Sigmoid colon (tissue), 7 donors: ENCODE results near the gene TTLL11. TPM values are rescaled to one million over a fixed set of nuclear protein-coding genes. Genes with fewer than 3 reads are reported as not detected.
"Not testable (repeated sequence)": the region's sequence is repeated elsewhere in the genome, so short reads cannot be mapped to it uniquely, and the experiment has no call there.

Experiments
- DNase-seq: peaks from one replicate; pipeline ENCODE4 v3.0.0-alpha.2; 2019
- H3K27ac ChIP-seq, 4 donors: fragments of 200-600 bp; sonication (generic); one replicate each; pipeline ENCODE4 v1.5.1; 2016 to 2019; ENCODE audit warnings: mild to moderate bottlenecking in 1 of 4
- H3K27me3 ChIP-seq, 3 donors: fragments of 200-600 bp; sonication (generic); one replicate each; pipeline ENCODE4 v1.5.1; 2019; ENCODE audit warnings: mild to moderate bottlenecking in 1 of 3
- H3K36me3 ChIP-seq, 4 donors: fragments of 200-600 bp; sonication (generic); one replicate each; pipeline ENCODE4 v1.5.1; 2016 to 2019
- H3K4me1 ChIP-seq, 4 donors: fragments of 200-600 bp; sonication (generic); one replicate each; pipeline ENCODE4 v1.5.1; 2017 to 2019
- H3K4me3 ChIP-seq, 4 donors: fragments of 200-600 bp; sonication (generic); one replicate each; pipeline ENCODE4 v1.5.1; 2017 to 2019; ENCODE audit warnings: mild to moderate bottlenecking in 2 of 4, moderate library complexity in 1 of 4
- H3K9me3 ChIP-seq, 4 donors: fragments of 200-600 bp in 3 of 4; sonication (generic) in 3 of 4; one replicate each; pipeline versions ENCODE4 v1.5.1 to v1.6.1; 2013 to 2019
- EP300 ChIP-seq, 4 donors: sonication (generic); formaldehyde crosslinking; IDR thresholded peaks; one replicate each; pipeline ENCODE4 v1.6.1; 2017; ENCODE audit warnings: antibody characterized with exemption in 4 of 4
- POLR2A ChIP-seq, 2 donors: fragments of 450-650 bp; IDR thresholded peaks; one replicate each; pipeline ENCODE4 v1.6.1; 2016; ENCODE audit warnings: antibody characterized with exemption in 2 of 2, mild to moderate bottlenecking in 2 of 2, moderate library complexity in 2 of 2
- POLR2AphosphoS5 ChIP-seq, 4 donors: sonication (generic); formaldehyde crosslinking; IDR thresholded peaks; one replicate each; pipeline ENCODE4 v1.6.1; 2017; ENCODE audit warnings: antibody characterized with exemption in 4 of 4
- WGBS, 2 donors: extraction: QIAGEN DNeasy Blood & Tissue Kit; methylation state at CpG; one replicate each; pipeline ENCODE4 v1.1.7; 2013; 5-methylcytosine and 5-hydroxymethylcytosine counted together
- intact Hi-C: fragments of 100-400 bp; cut with DNase I; formaldehyde crosslinking; loops from one replicate; pipeline ENCODE4 v1.15.1; 2023
- polyA plus RNA-seq, 3 donors: library from polyadenylated mRNA; stranded (reverse); fragments of 200-250 nt; gene quantifications; one replicate each; pipeline ENCODE4 v1.2.3, GENCODE V29; 2013
- total RNA-seq, 4 donors: library from RNA; depleted of rRNA; stranded (reverse); fragments of >200 nt; gene quantifications; one replicate each; pipeline ENCODE4 v1.1.0, GENCODE V29; 2016
- TF ChIP-seq, protein P1 (sequence below), 4 experiments: fragments of 450-650 bp in 3 of 4; fragments of 200-600 bp in 1 of 4; IDR thresholded peaks; one replicate each; pipeline ENCODE4 v1.5.1; 2016 to 2019; ENCODE audit warnings: antibody characterized with exemption in 4 of 4, mild to moderate bottlenecking in 3 of 4, moderate library complexity in 2 of 4
- donor health status: healthy with polysubstance abuse.
- donor health status: Bipolar disorder and iron deficiency.
- donor health status: healthy.

Gene TTLL11
- total and polyA plus RNA-seq, 7 donors: 4.2 to 40.7 (median 27.6) TPM

DNA sequence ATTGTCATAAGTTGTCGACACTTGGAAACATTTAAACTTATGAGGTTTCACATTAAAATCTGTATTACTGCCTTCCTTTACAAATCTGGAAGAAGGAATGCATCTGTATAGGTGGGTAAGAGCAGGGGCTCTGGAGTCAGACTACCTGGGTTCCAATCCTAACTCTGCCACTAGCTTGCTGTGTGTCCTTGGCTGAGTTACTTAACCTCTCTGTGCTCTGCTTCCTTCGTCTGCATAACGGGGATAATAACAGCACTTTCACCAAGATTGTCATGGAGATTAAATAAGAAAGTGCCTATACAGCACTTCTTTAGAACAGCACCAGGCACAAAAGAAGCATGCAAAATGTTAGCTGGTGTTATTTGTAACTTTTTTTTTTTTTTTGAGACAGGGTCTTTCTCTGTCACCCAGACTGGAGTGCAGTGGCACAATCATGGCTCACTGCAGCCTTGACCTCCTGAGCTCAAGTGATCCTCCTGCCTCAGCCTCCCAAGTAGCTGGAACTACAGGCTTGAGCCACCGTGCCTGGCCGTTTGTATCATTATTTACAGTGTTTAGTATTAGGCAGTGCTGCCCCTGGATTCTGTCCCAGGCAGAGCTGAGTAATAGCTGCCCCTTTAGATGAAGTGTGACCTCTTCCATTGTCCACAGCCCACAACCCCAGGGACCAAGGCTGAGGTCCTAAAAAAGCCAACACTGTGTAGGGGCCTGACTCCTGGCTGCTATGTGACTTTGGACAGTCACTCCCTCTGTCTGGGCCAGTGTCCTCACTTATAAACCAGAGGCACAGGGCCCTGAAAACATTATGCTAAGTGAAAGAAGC is 25.4 kb upstream of the TTLL11 start:
- Histone ChIP-seq H3K27me3 (no peaks in the 10 kb centered on the region), H3K36me3 (no peaks in the 10 kb centered on the region), H3K9me3 (no peaks in the 10 kb centered on the region), H3K27ac (no peak overlapping the region), H3K4me1 (no peaks in the 10 kb centered on the region), H3K4me3 (no peak overlapping the region)
- intact Hi-C loops: no loop called here
- TF ChIP-seq POLR2A (IDR thresholded peaks at IDR 0.05) (no peak), POLR2AphosphoS5 (IDR thresholded peaks at IDR 0.05) (no peak), EP300 (IDR thresholded peaks at IDR 0.05) (no peak)
- TF ChIP-seq, protein P1, sequence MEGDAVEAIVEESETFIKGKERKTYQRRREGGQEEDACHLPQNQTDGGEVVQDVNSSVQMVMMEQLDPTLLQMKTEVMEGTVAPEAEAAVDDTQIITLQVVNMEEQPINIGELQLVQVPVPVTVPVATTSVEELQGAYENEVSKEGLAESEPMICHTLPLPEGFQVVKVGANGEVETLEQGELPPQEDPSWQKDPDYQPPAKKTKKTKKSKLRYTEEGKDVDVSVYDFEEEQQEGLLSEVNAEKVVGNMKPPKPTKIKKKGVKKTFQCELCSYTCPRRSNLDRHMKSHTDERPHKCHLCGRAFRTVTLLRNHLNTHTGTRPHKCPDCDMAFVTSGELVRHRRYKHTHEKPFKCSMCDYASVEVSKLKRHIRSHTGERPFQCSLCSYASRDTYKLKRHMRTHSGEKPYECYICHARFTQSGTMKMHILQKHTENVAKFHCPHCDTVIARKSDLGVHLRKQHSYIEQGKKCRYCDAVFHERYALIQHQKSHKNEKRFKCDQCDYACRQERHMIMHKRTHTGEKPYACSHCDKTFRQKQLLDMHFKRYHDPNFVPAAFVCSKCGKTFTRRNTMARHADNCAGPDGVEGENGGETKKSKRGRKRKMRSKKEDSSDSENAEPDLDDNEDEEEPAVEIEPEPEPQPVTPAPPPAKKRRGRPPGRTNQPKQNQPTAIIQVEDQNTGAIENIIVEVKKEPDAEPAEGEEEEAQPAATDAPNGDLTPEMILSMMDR (IDR thresholded peaks at IDR 0.05): no peak
- no peak for DNase-seq
- 73 to 83% methylated on average over 5 of the region's 5 CpGs for WGBS, 2 donors

DNA sequence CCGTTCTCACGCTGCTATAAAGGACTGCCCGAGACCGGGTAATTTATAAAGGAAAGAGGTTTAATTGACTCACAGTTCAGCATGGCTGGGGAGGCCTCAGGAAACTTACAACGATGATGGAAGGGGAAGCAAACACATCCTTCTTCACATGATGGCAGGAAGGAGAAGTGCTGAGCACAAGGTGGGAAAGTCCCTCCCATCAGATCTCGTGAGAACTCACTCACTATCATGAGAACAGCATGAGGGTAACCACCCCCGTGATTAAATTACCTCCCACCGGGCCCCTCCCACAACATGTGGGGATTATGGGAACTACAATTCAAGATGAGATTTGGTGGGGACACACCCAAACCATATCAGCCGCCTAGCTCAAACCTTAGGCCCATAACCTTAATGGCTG is 24.1 kb upstream of the TTLL11 start:
- H3K9me3 ChIP-seq, DNase-seq, intact Hi-C loops, H3K27ac ChIP-seq, H3K4me1 ChIP-seq, H3K27me3 ChIP-seq, H3K4me3 ChIP-seq, H3K36me3 ChIP-seq: not testable (repeated sequence)
- 64 to 71% methylated on average over 9 of the region's 9 CpGs for WGBS, 2 donors

DNA sequence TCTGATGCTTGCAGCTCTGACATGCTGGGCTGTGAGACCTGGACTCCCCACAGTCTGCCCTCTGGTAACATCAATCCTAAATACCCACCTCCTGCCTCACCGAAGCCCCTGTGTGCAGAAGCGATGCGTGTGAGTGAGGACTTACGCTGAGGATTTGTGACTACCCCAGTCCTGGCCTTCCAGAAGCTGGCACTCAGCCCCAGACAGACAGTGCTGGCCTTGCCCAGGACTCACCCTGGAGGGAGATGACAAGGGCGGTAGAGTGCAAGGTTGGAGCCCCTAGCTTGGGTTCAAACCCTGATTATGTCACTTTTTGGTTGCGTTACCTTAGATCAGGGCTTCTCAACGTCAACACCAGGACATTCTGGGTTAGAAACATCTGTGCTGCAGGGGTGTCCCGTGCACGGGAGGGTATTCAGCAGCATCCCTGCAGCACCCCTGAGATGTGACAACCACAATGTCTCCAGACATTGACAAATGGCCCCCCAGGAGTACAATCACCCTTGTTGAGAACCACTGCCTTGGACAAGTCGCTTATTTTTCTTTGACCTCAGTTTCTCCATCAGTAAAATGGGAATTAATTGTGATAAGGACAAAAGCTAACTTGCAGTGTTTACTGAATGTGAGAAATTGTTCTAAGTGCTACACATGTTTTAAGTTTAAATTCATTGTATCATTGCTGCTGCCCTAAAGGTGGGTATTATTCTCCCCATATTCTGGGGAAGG is 23.5 kb upstream of the TTLL11 start:
- intact Hi-C loops: no loop called here
- TF ChIP-seq, protein P1 (IDR thresholded peaks at IDR 0.05): no peak
- no peak for TF ChIP-seq EP300 (IDR thresholded peaks at IDR 0.05)
- TF ChIP-seq POLR2AphosphoS5 (IDR thresholded peaks at IDR 0.05): no peak
- TF ChIP-seq POLR2A (IDR thresholded peaks at IDR 0.05): no peak
- no peak for DNase-seq

DNA sequence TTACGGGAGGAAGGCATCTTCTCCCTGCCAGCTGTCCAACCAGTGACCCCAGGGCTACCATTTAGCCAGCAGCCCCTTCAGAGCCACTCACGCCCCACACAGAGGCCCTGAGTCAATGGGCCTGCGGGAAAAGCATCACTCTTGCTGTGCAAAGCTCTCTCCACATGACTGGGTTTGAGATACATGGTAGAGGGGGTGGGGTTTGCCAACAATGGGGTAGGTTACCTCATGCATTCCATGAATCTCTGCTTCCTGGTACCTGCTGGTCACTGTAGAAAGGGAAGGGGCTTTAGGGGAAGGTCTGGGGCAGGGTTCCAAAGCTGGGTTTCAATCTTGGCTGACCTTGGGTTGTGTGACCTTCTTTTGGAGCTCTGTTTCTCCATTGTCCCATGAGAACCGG is 22.9 kb upstream of the TTLL11 start:
- H3K4me1 ChIP-seq: no peaks in the 10 kb centered on the region
- no peak overlapping the region for H3K4me3 ChIP-seq
- H3K27ac ChIP-seq: no peak overlapping the region
- intact Hi-C loops: no loop called here
- H3K9me3 ChIP-seq: no peaks in the 10 kb centered on the region
- no peaks in the 10 kb centered on the region for H3K27me3 ChIP-seq
- WGBS, 2 donors: 70 to 78% methylated on average over 4 of the region's 4 CpGs
- TF ChIP-seq EP300 (IDR thresholded peaks at IDR 0.05) (no peak), POLR2AphosphoS5 (IDR thresholded peaks at IDR 0.05) (no peak), POLR2A (IDR thresholded peaks at IDR 0.05) (no peak)
- TF ChIP-seq, protein P1 (IDR thresholded peaks at IDR 0.05): no peak
- no peaks in the 10 kb centered on the region for H3K36me3 ChIP-seq
- no peak for DNase-seq

More for the DNA sequence above, 23.5 kb upstream of the TTLL11 start:
- H3K4me1 ChIP-seq: no peaks in the 10 kb centered on the region
- H3K36me3 ChIP-seq: no peaks in the 10 kb centered on the region
- 88 to 91% methylated on average over 10 of the region's 10 CpGs for WGBS, 2 donors
- H3K9me3 ChIP-seq: no peaks in the 10 kb centered on the region
- H3K4me3 ChIP-seq: no peak overlapping the region
- H3K27me3 ChIP-seq: no peaks in the 10 kb centered on the region
- no peak overlapping the region for H3K27ac ChIP-seq

DNA sequence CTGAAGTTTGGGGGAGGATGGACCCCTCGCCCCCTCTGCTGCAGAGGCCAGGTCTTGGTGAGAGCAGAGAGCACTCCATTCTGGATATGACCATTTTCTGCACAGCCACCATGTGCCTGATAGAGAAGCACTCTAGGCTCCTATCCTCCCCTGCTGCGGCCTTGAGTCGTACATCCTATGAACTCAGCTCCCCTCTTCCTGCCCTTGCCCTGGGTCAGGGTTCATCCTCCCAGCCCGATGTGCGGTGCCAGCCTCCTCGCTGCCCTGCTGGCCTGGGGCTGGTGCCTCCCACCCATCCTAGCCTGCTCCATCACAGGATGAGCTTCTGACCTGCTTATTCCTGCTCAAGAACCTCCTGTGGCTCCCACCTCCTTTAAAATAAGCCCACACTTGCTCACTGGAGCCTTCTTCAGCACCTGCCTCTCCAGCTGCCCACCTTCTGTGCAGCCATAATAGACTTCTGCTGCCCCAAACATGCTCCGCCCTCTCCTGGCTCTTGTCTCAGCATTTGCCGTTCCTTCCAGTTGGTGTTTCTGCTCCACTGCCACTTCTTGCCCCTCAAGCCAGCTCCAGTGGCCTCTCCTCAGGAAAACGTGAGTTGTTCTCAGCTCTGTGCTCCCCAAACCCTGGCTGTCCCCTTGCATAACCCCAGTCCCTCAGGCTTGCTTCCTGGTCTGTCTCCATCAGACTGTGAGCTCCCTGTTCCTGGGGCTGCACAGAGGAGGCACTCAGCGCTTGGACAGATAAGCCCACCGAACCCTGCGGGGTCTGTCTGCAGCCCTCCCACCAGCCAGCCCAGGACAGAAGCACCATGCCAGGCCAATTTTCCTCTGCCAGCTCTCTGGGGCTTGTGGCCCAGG is 22.3 kb upstream of the TTLL11 start:
- TF ChIP-seq POLR2A (IDR thresholded peaks at IDR 0.05) (no peak), EP300 (IDR thresholded peaks at IDR 0.05) (no peak), POLR2AphosphoS5 (IDR thresholded peaks at IDR 0.05) (no peak)
- TF ChIP-seq, protein P1 (IDR thresholded peaks at IDR 0.05): no peak
- H3K27me3 ChIP-seq: no peaks in the 10 kb centered on the region
- no peaks in the 10 kb centered on the region for H3K4me1 ChIP-seq
- WGBS, 2 donors: 66 to 85% methylated on average over 12 of the region's 12 CpGs
- intact Hi-C loops: no loop called here
- H3K4me3 ChIP-seq: no peak overlapping the region
- no peak for DNase-seq
- no peaks in the 10 kb centered on the region for H3K36me3 ChIP-seq
- H3K27ac ChIP-seq: no peak overlapping the region
- no peaks in the 10 kb centered on the region for H3K9me3 ChIP-seq
